HG02943 (cell line): ENCODE measurements around the gene DMTF1.
"Not testable (repeated sequence)": the region's sequence is repeated elsewhere in the genome, so short reads cannot be mapped to it uniquely, and the experiment has no call there.

Source experiments
- ATAC-seq: cut with Tn5 transposase; IDR thresholded peaks from one replicate; pipeline ENCODE4 v1.9.1; 2021; ENCODE audit warnings: mild to moderate bottlenecking, low read depth, moderate library complexity; ENCODE audit not compliant: unreplicated experiment

DMTF1 gene

DNA sequence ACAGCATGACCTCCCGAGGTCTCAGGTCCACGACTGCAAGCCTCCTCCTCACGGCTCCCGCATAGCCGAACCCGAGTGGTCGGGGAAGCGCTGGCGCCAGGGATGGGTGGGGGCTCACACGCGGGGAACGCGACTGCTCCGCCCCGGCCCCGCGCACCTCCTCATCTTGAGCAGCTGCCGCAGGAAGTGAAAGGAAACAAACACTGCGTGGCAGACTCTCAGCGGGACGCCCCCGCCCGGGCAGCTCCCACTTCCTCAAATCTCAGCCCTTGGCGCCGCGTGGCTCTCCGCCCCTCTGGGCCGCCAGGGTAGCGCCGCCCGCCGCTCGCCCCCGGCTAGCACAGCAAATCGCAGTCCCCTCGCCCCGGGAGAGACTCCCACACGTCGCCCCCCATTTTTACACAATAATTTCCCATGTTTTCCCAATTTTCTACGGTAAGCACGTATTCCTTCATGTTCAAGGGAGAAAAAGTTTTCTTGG, 67.3 kb downstream of the DMTF1 start, which contains the start of gene TMEM243:
TMEM243 (minus strand) TSS at position 188 of the 481 bp plus-strand sequence. CDS start 229 bp downstream, outside the sequence.
- ATAC-seq: peak; percentile 52

DNA sequence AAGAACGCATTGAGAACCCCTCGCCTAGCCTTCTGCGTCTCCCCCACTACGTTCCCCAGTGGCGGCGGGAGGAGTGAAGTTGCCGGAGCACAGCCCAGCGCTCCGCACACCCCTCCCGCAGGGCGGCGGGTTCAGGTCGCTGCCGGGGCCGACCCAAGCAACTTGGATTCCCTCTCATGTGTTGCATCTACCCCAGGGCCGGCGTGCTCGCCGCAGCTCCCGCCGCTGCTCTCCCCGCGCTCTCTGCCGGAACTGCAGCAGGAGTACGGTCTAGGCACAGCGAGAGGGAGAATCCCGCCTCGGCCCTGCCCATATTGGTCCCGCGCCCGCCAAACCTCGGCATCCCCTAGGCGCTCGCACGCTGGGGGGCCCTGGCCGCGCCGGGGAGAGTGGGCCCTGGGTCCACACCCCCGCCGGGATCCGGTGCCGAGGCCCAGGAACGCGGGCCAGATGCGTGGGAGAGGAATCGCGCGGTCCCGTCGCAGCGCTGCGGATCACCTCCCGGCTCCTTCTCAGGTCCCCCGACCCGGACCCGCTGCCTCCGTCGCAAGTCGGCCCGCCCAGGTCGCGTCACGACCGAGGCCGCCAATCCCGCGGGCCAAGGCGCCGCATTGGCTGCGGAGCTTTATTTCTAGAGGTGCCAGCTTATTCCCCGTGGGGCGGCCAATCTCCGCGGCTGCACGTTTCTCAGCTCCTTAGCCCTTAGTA, 67.9 kb downstream of the DMTF1 start:
- ATAC-seq: peak; percentile 39

DNA sequence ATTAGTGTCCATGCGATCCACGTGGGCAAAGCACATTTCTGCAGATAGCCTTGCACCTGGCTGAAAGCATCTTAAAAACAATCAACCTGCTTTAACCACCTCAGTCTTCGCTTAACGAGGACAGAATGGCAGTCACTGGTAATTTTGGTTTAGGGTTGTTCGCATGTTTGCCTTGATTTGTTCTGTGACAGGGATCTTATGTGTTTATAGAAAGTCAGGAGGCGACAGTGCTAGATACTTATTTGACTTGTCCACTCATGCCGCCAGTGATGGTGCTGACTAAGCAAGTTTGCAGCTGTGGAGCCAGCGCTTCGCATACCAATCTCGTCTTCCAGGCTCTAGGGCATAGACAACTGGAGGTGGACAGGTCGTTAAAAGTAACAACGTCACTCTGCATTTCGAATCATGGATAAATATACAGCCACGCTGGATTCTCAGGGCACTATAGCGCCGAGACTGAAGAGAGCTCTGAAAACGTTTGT, 68.5 kb downstream of the DMTF1 start:
- ATAC-seq: no peak

DNA sequence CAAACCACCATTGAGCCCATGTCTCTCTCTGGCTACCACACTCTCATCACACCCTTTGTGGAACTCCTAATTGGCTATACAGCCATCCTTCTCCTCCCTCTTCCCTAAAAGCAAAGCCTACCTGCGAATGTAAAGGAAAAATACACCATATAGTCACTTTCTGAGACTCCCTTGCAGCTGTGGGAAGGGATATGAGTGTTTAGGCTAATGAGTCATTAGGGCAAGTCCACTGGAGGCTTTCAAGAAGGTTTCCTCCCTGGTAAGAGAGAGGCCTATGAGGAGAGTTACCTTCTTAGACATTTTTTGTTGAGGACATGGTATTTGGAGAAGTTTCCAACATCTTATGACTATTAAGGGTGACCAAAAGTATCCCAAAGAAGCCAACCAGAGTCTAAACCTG, 71.4 kb downstream of the DMTF1 start:
- no peak for ATAC-seq

DNA sequence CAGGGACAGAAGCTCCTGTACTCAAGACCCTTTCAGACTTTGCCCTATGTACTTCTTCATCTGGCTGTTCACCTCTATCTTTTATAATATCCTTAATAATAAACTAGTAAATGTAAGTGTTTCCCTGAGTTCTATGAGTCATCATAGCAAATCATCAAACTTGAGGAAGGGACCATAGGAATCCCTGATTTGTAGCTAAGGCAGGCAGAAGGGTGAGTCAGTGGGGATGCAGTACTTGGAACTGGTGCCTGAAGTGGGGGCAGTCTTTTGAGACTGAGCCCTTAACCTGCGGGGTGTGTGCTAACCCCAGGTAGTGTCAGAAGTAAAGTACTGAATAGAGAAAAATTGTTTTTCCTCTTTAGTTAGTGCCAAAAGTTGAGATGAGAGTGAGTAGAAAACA, 73.4 kb downstream of the DMTF1 start:
- ATAC-seq: no peak

DNA sequence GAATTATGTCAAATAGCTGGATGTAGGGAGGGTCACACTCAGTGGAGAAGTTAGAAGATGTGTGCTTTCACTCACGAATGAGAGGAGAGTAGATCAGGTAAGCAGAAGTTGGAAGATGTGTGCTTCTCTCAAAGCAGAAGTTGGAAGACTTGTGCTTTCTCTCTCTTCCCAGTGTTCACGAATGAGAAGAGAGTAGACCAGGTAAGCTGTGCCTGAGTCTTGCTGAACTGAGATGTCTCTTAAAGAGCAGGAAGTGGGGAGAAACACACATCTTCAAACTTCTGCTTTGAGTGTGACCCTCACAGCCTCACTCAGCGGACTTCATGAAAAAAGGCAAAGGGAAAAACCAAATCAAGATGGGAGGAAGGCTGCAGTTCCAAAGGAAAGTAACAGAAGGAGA, 74.2 kb downstream of the DMTF1 start:
- ATAC-seq: no peak

DNA sequence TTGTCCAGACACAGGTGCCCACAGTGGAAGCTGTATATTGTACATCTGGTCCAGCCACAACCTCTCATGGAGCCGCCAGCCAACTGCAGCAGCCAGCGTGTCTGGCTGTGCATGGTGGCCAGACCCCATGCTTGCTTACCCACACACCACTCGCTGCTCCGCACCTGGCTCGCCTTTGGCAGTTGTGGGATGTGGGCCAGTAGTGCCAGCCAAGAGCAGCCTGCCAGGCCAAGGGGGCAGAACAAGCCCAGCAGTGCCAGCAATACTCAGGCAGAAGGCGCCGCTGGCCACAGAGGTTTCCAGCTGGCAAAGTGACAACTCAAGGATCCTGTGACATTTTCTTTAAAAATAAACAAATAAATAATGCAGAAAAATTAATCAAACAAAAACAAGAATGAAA, 79.0 kb downstream of the DMTF1 start:
- ATAC-seq: no peak

DNA sequence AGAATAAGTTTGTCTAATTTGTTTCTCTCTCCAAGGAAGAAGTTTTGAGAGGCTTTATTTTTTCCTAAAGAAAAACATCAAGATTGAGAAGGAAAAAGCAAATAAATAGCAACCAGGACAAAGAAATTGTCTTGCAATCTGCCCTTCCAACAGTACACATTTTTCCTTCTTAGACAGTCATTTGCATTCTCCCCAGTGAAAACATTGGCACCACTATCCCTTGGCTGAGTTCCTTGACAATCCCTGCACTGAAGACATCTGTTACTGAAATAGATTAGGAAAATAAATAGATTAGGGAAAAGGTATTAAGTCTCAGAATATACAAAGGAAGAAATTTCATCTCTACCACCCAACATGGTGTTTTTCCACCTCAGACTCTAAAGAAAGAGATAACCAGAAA, 79.5 kb downstream of the DMTF1 start:
- no peak for ATAC-seq

DNA sequence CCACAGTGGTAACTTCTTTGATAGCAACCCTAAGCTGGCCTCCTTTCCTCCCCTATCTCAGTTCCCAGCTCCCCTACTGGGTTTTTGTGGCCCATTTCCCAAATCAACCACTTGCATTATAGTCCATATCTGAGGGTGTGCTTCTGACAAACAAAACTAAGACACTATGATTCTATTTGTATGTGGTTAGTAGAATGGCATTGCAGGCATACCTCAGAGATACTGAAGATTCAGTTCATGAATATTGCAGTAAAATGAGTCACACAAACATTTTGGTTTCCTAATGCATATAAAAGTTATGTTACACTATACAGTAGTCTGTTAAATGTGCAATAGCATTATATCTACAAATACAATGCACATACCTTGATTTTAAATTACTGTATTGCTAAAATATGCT, 82.7 kb downstream of the DMTF1 start:
- ATAC-seq: no peak

DNA sequence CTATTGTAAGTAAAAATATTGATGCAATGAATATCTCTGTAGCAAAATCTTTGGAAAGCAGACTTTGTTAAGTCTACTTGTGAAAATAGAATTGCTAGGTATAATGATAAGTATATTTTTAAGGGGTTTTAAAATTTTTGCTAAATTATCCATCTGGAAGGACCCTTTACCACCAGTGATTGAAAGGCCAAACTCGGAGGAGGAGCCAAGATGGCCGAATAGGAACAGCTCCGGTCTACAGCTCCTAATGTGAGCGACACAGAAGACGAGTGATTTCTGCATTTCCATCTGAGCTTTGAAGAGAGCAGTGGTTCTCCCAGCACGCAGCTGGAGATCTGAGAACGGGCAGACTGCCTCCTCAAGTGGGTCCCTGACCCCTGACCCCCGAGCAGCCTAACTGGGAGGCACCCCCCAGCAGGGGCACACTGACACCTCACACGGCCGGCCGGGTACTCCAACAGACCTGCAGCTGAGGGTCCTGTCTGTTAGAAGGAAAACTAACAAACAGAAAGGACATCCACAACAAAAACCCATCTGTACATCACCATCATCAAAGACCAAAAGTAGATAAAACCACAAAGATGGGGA, 86.3 kb downstream of the DMTF1 start:
- ATAC-seq: not testable (repeated sequence)

DNA sequence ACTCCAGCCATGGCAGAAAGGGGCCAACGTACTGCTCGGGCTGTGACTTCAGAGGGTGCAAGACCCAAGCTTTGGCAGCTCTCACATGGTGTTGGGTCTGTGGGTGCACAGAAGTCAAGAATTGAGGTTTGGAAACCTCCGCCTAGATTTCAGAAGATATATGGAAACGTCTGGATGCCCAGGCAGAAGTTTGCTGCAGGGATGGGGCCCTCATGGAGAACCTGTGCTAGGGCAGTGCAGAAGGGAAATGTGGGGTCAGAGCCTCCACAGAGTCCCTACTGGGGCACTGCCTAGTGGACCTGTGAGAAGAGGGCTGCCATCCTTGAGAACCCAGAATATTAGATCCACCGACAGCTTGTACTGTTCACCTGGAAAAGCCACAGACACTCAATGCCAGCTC, 93.4 kb downstream of the DMTF1 start:
- not testable (repeated sequence) for ATAC-seq
